ENCODE results near the gene ARL14EP.

The ARL14EP gene

DNA sequence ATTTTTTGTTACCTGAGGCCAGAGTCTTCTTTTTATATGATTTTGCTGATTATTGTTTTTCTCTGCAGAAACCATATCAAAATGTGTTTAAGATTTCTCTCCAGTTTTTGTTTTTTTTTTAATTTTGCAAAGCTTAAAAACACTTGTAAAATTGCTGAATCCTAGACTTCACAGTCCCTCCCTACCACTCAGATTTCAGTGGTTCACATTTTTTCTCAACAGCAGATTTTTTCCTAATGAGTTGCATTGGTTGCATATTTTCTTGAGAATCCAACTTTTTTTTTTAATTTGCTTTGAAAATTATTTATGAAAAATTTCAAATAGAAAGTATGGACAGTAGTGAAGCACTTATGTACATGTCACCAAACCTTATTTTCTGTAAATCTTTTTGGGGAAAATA, 5.8 kb downstream of the ARL14EP start:
- DNase-seq = no peak

DNA sequence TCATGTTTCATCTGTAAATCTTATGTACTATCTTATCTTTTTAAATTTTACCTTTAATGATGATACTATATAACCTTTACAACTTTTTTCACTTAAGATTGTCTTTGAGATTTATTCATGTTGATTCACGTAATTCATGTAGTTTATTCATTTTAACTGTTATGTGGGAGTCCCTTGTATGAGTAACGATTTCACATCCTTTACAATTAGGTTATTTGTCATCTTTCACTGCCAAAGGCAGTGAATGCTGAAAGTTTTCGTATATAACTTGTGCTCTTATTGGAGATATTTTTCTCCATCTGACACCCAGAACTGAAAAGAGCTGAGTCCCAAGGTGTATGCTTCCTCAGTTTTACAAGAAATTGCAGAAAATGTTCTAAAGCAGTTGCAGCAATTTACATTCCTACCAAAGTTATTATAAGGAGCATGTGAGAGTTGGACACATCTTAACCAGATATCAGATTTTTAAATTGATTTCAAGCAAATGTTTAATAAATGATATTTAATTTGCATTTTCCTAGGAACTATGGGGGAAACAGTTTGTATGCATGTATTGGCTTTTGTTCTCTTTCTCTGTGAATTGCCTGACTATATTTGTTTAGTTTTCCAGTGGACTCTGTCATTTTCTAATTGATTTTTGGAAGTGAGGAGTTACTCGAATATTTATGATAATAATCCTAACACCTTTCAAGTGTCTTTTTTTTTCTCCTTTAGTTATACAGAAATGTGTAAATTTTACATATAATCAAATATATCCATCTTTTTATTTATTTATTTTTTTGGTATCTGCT, 6.4 kb downstream of the ARL14EP start:
- no peak for DNase-seq

GRCh38 chr11:30333405-30333804, 10.5 kb downstream of the ARL14EP start:
- DNase-seq = no peak

GRCh38 chr11:30342736-30343166, 19.8 kb downstream of the ARL14EP start:
- DNase-seq = peak; percentile 42

DNA sequence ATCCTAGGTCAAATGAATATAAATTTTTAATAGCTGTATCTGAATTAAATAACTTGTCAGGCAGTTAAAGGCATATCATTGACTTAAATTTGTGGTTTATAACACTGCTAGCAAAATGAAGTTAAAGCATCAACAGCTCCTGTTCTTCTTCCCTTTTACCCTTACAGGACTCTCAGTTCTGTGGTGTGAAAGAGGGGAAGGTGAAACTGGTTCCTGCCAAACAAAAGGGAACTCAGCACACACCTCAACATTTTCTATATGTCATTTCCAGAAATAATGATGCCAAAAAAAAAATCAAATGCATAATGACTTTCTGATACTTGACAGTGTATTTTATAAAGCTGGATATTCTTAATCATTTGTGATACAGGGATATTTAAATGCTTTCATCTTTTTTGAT, 21.2 kb downstream of the ARL14EP start:
- DNase-seq = no peak

GRCh38 chr11:30345644-30346043, 22.7 kb downstream of the ARL14EP start:
- no peak for DNase-seq

DNA sequence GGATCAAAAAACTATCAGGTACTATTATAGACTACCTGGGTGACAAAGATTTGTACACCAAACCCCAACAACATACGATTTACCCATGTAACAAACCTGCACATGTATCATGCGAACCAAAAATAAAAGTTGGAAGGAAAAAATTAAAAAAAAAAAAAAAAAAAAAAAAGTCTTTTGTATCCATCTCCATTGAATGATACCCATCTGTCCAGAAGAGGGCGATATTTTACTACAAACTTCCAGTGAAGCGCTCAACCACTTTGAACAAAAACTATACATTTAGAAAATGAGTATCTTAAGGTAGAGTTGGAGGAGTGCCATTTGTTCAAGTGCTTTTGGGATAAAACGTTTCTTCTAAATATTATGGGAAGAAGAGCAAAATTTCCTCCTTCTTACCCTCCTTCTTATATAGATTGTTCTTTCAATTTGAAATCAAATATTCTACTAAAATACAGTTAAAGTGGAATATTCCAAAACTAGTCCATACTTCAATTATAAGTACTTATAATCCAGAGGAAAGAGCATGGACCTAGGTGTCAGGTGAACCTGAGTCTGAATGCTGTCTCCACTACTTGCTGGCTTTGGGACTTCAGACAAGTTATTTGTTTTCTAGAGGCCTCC, 23.3 kb downstream of the ARL14EP start:
- DNase-seq = no peak

DNA sequence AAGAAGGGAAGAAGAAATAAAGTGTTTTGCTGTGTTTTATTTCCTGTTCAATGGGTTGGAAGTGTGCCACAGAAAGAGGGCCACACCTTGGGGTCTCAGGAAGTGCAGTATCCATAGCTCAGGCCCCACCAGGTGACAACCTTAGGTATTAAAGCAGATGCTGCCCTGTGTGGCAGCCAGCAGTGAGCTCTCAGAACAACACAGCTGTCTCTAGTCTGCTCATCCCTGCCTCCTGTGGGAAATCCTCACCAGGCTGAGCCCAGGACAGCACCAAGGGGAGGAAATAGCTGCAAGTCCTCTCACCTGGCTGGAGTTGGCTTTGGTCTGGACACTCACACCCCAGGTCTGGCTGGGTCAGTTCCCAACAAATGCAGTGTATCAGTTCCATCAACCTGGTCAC, 25.1 kb downstream of the ARL14EP start:
- no peak for DNase-seq

DNA sequence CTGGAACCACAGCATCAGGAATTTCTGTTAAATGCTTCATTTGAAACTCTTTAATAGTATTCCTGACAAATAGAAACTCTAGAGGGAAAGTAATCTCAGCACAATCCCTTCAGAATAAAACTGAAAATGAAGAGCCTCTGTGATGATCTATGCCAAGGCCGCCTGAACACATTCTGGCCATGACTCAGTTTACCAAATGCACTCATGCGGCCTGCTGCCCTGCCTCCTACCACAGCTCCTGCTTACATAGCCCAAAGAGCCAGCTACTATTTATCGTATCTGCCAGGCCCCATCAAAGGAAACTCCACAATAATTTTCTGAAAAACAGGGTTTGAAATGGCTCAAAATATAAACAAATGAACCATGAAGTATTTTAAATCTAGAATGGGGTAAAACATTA, 27.0 kb downstream of the ARL14EP start:
- no peak for DNase-seq

DNA sequence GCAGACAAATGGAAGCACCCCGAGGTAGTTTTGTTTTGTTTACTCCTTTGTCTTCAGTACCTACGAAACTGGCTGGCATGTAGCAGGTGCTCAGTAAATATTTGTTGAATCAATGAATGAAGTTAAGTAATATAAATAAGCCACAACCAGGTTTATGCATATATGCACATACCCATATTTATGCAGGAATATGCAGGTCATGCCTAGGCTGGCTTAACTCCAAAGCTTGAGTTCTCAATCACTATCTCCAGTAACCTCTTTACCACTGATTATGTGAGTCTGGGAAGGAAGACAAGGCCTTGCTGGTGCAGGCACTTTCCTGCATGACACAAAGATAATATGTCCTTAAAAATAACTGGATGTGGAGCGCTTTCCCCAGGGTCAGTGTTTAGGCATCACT, 27.5 kb downstream of the ARL14EP start:
- no peak for DNase-seq

DNA sequence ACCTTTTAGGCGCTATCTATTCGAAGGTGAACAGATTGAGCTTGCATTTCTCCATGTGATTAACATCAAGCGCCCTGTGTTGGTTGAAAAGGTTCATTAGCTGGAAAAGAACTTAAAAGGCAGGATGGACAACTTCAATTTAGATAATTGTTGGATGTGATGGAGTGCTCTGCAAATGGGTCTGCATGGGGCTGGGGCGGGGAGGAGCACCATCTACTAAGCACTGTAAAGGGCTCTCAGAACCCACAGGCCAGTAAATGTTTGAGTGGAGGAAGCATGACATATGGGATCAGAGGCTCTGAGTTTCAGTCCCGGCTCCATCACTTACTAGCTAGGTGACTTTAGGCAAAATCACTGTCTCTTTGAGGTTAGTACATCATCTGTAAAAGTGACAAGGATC, 28.2 kb downstream of the ARL14EP start:
- DNase-seq = no peak

DNA sequence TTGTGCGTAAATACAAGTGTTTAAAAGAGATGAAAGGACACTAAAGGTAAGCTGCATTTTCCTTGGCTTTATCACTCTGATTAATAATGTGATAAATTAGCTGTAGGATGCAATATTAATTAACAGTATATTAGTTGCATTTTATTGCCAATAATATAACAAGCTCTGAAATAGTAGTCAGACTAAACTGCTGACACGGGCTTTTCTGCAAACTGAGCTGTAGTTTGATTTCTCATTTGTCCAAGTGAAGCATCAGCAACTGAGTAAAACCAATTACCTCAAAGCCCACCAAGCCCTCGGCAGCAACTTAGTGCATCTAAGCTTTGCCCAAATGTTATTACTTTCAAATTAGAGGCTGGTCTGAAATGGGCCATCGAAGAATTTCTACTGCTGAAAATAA, 33.5 kb downstream of the ARL14EP start:
- no peak for DNase-seq

GRCh38 chr11:30357872-30358271, 35.0 kb downstream of the ARL14EP start:
- no peak for DNase-seq

GRCh38 chr11:30358536-30358935, 35.6 kb downstream of the ARL14EP start:
- no peak for DNase-seq

DNA sequence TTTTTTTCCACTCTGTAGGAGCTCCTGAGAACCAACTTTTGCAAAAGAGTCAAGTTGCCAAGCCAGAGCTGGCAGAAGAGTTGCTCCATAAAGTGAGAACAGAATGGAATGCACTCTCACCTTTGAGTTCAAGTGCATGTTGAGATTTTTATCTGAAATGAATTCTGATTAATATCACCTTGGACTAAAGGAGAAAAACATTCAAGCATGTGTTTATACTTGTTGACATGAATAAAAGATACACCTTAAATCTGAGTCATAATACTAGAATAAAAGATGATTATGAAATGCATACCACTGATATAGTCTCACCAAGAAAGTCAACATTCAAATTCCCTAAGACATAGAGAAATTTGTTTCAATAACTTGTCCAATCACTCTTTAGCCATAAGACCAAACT, 37.8 kb downstream of the ARL14EP start:
- DNase-seq = no peak

- DNase-seq = no peak
Observed at GRCh38 chr11:30364139-30364836, 41.4 kb downstream of the ARL14EP start.

GRCh38 chr11:30364837-30365482, 42.1 kb downstream of the ARL14EP start:
- DNase-seq = no peak

DNA sequence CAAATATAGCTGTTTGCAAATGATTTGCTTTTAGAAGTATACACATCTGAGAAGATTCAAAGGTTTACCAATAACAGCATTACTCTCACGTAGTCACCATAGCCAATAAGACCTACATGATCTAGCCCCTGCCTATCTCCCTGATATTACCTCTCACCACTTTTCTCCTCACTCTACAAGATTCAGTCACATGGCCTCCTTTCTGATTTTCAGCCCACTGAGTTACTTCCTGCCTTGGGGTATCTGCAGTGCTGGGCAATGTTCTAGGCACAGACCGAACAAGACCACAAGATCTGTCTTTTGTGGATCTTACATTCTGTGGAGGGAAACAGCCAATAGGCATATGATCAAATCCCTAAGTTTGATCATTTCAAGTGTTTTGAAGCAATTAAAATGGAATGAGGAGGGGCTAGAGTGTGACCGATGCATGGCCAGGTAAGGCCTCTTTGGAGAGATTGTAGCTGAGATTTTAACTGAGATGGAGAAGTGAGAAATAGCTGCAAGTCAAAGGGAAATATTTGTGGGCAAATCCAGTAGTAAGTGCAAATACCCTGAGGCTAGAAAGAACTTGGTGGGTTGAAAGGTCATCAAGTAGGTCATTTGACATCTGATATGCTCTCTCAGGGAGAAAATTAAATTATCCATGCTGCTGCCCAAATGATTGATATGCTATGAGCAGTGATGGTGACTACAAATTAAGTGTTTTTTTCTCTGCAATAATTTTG, 43.1 kb downstream of the ARL14EP start:
- no peak for DNase-seq

DNA sequence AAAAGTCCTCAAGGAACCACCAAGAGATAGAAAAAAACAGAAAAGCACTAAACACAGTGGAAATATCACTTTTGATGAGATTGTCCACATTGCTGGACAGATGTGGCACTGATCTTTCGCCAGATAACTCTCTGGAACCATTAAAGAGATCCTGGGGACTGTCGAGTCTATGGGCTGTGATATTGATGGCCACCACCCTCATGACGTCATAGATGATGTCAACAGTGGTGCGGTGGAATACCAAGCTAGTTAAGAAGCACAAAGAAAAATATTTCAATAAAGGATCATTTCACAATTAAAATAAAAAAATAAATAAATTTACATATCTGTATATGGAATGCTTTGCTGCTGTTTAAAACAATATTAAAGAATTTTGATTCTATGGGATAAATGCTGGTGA, 45.5 kb downstream of the ARL14EP start:
- no peak for DNase-seq

GRCh38 chr11:30370164-30370563, 47.3 kb downstream of the ARL14EP start:
- DNase-seq = no peak

DNA sequence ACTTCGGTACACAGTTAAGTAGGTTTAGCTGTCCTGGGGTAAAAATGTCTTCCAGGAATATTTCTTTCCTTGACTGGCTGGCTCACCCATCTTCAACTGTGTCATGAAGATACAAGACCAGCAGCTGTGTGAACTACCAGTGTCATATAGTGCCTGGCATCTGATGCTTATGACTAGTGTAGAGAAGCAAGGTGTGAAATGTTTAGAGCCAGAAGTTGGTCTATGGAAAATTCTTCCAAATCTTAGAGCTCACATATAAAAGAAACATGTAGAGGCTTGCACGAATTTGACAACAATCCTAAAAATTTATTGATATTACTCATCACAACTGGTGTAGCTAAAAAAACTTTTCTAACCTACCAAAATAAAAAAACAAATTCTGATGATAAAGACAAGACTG, 54.4 kb downstream of the ARL14EP start:
- DNase-seq = no peak

GRCh38 chr11:30380846-30381245, 57.9 kb downstream of the ARL14EP start:
- no peak for DNase-seq

DNA sequence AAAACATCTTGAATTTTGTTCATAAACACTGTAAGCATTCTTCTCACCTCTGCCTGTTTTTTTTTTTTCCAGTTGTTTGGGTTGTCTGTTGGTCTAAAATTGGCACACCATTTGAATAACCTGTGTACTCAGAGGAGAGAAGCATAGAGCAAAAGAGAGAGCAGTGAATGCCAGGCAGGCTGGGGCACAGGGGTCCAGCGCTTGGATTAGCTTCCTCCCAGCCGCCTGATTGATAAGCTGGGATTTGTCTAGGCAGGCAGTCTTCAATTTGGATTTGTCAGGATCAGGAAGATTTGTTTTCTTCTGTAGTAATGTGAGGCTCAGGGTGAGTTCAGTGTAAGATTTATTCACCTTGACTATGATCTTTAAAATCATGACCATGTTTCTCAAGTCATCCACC, 59.0 kb downstream of the ARL14EP start:
- no peak for DNase-seq

Measured in CD4-positive, alpha-beta T cell treated with Interferon gamma for 1 hour (primary cell).